Bronchial epithelial cell (primary cell): ENCODE data around the gene KCNAB1. TPM values are rescaled to one million over a fixed set of nuclear protein-coding genes. Genes with fewer than 3 reads are reported as not detected.
"Not testable (repeated sequence)": the region's sequence is repeated elsewhere in the genome, so short reads cannot be mapped to it uniquely, and the experiment has no call there.

Experiments used
- DNase-seq: peaks from one replicate; pipeline ENCODE4 v3.0.0-alpha.2; 2010; ENCODE audit warnings: low read depth
- FAIRE-seq: peaks from 2 replicates; lab custom pipeline; 2011; peaks lifted over from hg19 to GRCh38; lab: Jason Lieb, UNC
- H3K27me3 ChIP-seq: 2 replicates; pipeline ENCODE4 v1.5.1; 2011; ENCODE audit warnings: low read length; ENCODE audit not compliant: control insufficient read depth, insufficient read depth
- H3K36me3 ChIP-seq: 2 replicates; pipeline ENCODE4 v1.5.1; 2011; ENCODE audit warnings: low read length; ENCODE audit not compliant: control insufficient read depth, insufficient read depth
- H3K4me3 ChIP-seq: 2 replicates; pipeline ENCODE4 v1.5.1; 2011; ENCODE audit warnings: mild to moderate bottlenecking, low read depth, low read length, control low read depth
- total RNA-seq: library from RNA; depleted of rRNA; stranded (reverse); fragments of >200 nt; gene quantifications from 2 replicates; pipeline ENCODE4 v1.2.1, GENCODE V29; 2014
- TF ChIP-seq, protein P1 (sequence below): IDR thresholded peaks from 2 replicates; pipeline ENCODE4 v1.5.1; 2011; ENCODE audit warnings: mild to moderate bottlenecking, moderate library complexity, low read length, control low read depth, inconsistent platforms; ENCODE audit not compliant: insufficient read depth, severe bottlenecking

KCNAB1 gene
- total RNA-seq, 1 donor from 2014 or later = 0.26 TPM

DNA sequence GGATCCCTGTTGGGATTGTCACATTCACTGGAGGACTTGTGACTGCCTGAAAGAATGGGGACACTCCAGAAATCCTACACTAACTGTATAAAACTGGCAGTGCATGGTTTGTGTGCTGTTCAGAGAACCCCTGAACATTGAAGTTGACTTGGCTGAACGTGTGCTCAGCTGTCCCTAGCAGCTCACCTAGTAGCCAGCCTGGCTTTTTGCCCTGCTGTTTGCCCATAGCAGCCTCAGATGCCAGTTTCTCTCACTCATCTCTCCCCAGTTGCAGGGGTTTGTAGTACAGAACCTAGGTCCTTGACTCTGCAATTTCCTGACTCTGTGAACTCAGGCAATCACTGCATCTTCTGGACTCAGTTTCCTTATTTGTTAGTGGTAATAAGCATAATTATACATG lies 63.0 kb downstream of the KCNAB1 start:
- TF ChIP-seq, protein P1, sequence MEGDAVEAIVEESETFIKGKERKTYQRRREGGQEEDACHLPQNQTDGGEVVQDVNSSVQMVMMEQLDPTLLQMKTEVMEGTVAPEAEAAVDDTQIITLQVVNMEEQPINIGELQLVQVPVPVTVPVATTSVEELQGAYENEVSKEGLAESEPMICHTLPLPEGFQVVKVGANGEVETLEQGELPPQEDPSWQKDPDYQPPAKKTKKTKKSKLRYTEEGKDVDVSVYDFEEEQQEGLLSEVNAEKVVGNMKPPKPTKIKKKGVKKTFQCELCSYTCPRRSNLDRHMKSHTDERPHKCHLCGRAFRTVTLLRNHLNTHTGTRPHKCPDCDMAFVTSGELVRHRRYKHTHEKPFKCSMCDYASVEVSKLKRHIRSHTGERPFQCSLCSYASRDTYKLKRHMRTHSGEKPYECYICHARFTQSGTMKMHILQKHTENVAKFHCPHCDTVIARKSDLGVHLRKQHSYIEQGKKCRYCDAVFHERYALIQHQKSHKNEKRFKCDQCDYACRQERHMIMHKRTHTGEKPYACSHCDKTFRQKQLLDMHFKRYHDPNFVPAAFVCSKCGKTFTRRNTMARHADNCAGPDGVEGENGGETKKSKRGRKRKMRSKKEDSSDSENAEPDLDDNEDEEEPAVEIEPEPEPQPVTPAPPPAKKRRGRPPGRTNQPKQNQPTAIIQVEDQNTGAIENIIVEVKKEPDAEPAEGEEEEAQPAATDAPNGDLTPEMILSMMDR = no peak
- DNase-seq = no peak
- no peaks in the 10 kb centered on the region for H3K36me3 ChIP-seq
- FAIRE-seq = no peak
- no peak overlapping the region for H3K4me3 ChIP-seq
- no peaks in the 10 kb centered on the region for H3K27me3 ChIP-seq

DNA sequence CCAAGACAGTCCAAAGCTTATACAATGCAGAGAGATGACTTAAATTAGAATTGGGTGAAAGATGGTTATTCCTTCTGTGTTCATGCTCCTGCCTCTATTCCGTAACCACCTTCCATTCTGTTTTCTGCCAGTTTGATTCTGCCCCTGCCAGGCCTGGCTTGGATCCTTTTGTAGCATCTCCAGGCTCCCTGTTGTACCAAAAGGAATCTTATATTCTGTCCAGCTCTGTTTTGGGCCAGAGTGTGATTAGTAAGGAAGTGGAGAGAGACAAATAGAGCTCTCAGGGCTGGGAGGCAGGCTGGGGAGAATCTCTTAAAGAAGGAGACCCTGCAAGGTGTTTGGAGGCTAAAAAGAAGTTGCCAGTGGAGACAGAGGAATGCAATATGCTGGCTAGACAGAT lies 63.8 kb downstream of the KCNAB1 start:
- no peaks in the 10 kb centered on the region for H3K27me3 ChIP-seq
- no peak overlapping the region for H3K4me3 ChIP-seq
- FAIRE-seq (no peak), DNase-seq (no peak)
- no peaks in the 10 kb centered on the region for H3K36me3 ChIP-seq
- TF ChIP-seq, protein P1 = no peak

DNA sequence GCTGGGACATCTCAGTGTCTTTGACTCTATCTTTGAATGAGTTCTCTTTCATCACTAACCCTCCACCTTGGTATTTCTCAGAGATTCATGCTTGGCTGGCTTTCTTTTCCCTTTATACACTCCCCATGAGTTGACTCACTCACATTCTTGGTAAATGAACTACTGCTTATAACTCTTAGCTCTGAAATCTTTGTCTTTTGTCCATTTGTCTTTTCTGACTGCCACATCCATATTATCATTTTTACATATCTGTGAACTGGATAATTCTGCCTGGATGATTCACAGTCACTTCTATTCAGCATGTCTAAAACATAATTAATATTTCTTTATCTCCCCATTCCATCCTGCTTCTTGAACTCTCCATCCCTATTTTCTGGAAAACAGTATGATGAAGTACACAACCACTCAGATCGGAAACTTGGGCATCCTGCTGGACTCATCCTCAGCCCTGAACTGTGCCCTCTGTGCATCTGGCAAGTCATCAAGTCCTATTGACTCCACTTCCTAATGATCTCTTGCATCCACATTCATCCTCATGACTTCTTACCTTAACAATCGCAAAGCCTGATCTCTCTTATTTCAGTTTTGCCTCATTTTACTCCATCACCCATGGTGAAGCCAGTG lies 66.9 kb downstream of the KCNAB1 start:
- H3K36me3 ChIP-seq = no peaks in the 10 kb centered on the region
- no peaks in the 10 kb centered on the region for H3K27me3 ChIP-seq
- peak; percentile 71 for DNase-seq
- TF ChIP-seq, protein P1 = no peak
- FAIRE-seq = no peak
- no peak overlapping the region for H3K4me3 ChIP-seq

- Histone ChIP-seq H3K27me3 (no peaks in the 10 kb centered on the region), H3K4me3 (no peak overlapping the region), H3K36me3 (no peaks in the 10 kb centered on the region)
- FAIRE-seq (no peak), DNase-seq (no peak)
- TF ChIP-seq, protein P1 = no peak
Observed at GRCh38 chr3:156188757-156189156, 68.4 kb downstream of the KCNAB1 start.

DNA sequence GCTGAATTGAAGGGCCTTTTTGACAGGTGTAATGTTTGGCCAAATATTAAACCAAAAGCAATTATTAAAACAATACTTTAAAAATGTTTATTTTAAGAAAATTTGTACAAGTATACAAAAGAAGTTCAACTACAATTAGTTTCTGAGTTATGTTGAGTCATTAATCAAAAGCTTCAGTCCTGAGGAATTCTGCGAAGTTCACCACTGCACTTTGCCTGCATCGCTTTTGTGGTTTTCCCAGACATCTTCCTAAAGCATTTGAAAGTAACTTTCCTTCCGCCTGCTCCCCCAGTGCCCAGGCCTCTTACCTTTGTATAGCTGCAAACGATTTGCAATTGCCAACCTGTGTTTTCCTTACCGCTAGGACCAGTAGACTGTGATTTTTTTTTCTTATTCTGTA lies 69.5 kb downstream of the KCNAB1 start:
- DNase-seq = no peak
- no peaks in the 10 kb centered on the region for H3K27me3 ChIP-seq
- TF ChIP-seq, protein P1 = no peak
- H3K4me3 ChIP-seq = no peak overlapping the region
- FAIRE-seq = no peak
- H3K36me3 ChIP-seq = no peaks in the 10 kb centered on the region

DNA sequence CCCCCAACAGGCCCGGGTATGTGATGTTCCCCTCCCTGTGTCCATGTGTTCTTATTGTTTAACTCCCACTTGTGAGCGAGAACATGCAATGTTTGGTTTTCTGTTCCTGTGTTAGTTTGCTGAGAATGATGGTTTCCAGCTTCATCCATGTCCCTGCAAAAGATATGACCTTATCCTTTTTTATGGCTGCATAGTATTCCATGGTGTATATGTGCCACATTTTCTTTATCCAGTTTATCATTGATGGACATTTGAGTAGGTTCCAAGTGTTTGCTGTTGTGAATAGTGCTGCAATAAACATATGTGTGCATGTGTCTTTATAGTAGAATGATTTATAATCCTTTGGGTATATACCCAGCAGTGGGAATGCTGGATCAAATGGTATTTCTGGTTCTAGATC lies 74.6 kb downstream of the KCNAB1 start:
- DNase-seq, FAIRE-seq, H3K36me3 ChIP-seq, H3K27me3 ChIP-seq, H3K4me3 ChIP-seq: not testable (repeated sequence)

DNA sequence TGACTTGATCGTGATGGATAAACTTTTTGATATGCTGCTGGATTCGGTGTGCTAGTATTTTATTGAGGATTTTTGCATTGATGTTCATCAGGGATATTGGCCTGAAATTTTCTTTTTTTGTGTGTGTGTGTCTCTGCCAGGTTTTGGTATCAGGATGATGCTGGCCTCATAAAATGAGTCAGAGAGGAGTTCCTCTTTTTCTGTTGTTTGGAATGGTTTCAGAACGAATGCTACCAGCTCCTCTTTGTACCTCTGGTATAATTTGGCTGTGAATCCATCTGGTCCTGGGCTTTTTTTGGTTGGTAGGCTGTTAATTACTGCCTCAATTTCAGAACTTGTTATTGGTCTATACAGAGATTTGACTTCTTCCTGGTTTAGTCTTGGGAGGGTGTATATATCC lies 76.8 kb downstream of the KCNAB1 start:
- H3K4me3 ChIP-seq, DNase-seq: not testable (repeated sequence)

More for the DNA sequence above, 76.8 kb downstream of the KCNAB1 start:
- not testable (repeated sequence) for FAIRE-seq, H3K36me3 ChIP-seq, H3K27me3 ChIP-seq
